H1 (cell line): Measurements from ENCODE around the gene ANKRD13B. TPM values are rescaled to one million over a fixed set of nuclear protein-coding genes. Genes with fewer than 3 reads are reported as not detected.

ENCODE experiments used
- BRCA1 ChIP-seq: IDR thresholded peaks from 2 replicates; pipeline ENCODE4 v1.6.1; 2012; ENCODE audit warnings: low read depth, low read length, improper control_type of control experiment
- CHD7 ChIP-seq: fragments of 300-600 bp; sonication (generic); IDR thresholded peaks from 2 replicates; pipeline ENCODE4 v1.7.1; 2012; ENCODE audit warnings: low read length, moderate library complexity, mild to moderate bottlenecking, inconsistent platforms; ENCODE audit not compliant: insufficient replicate concordance
- RBBP5 ChIP-seq: IDR thresholded peaks from 2 replicates; pipeline ENCODE4 v1.7.1; 2012; ENCODE audit warnings: low read depth, mild to moderate bottlenecking, inconsistent platforms, low read length, moderate library complexity, borderline replicate concordance
- TAF1 ChIP-seq: IDR thresholded peaks from 2 replicates; pipeline ENCODE4 v1.6.1; 2011; ENCODE audit warnings: mild to moderate bottlenecking, low read depth, low read length
- polyA plus RNA-seq, 7 experiments: library from polyadenylated mRNA; depleted of rRNA in 3 of 7; stranded (reverse) in 5 of 7; unstranded in 2 of 7; fragments of >200 nt in 5 of 7; fragments of 200-250 nt in 2 of 7; gene quantifications; 1 replicate in 5 of 7; 2 replicates in 1 of 7; 4 replicates in 1 of 7; pipeline versions ENCODE4 v1.2.1 to v1.2.3, GENCODE V29; 2011 to 2013; ENCODE audit warnings: missing spikeins in 2 of 7, mixed read lengths in 2 of 7
- total RNA-seq: library from RNA; stranded (reverse); fragmentation: NEBNext Ultra II Directional; extraction: Animal tissue kit (Norgen Biotek cat#: 25700); gene quantifications from 2 replicates; pipeline ENCODE4 v1.2.1, GENCODE V29; 2021

ANKRD13B gene
- total and polyA plus RNA-seq, 2 of the 8 experiments (the other 6 are each of a cell fraction or from before 2014, with no cell fraction given): 16.4 to 48.5 TPM

DNA sequence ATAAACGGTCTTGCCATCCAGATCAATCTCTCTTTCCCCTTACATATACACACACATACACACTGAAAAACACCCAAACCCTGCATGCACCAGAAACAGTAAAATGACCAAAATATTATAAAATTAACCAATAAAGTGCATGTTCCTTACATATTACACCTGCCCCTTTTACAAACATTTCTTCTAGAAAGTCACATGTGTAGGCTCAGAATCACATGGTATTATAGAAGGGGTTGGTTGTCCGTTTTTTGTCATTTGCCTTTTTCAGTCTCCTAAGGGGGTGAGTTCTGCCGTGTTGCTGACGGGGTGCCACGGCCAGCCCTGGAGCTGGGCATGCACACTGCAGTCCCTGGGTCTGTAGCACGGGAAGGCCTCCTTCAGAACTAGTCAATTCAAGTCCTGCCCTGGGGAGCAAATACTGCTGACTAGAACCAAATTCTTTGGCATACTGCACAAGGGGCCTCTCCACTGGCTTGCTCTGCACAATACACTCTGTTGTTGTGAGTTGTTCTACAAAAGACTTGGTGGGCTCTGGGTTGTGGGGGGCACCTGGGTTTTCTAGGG, 37.8 kb downstream of the ANKRD13B start (continued):
- TF ChIP-seq CHD7 (no peak), TAF1 (no peak), RBBP5 (no peak), BRCA1 (no peak)
